ENCODE measurements around the gene SLC30A9.

SLC30A9 gene

GRCh38 chr4:42008011-42008786 lies 17.9 kb downstream of the SLC30A9 start:
- no peak for DNase-seq

GRCh38 chr4:42015438-42015837 lies 25.1 kb downstream of the SLC30A9 start:
- DNase-seq = no peak

DNA sequence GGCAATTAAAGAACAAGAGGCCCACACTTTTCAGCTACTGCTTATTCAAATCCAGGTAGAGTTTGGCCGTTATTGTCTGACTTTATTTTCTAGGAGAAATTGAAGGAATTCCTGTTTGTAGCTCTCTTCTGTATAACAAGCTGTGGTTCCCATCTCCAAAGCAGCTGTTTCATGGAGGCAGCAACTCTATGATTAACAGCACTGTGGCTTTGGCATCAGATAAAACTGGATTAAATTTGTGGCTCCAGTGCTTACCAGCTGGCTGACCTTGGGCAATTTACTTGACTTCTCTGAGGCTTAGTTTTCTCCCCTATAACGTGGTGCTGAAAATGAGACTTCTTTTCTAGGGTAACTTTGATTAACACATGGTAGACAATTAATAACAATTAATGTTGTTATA lies 28.1 kb downstream of the SLC30A9 start:
- no peak for DNase-seq

DNA sequence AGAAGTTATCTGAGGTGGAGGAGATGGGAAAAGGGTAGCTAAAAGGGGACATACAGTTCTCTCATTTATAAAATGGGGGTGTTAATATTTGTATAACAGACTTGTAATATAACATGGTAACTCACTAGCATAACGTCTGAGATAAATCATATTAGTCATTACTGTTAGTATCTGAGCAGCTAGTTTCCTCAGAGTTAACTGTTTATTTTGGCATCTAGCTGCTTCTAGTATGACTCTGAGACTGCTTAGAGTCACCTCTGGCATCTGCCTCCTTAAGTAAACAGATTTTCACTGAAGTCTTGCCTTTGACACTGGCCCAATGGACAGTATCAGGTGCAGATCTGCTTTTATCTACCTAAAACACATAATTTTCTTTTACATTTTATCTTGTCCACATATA lies 58.1 kb downstream of the SLC30A9 start:
- no peak for DNase-seq

GRCh38 chr4:42050516-42051249 lies 60.4 kb downstream of the SLC30A9 start:
- no peak for DNase-seq

DNA sequence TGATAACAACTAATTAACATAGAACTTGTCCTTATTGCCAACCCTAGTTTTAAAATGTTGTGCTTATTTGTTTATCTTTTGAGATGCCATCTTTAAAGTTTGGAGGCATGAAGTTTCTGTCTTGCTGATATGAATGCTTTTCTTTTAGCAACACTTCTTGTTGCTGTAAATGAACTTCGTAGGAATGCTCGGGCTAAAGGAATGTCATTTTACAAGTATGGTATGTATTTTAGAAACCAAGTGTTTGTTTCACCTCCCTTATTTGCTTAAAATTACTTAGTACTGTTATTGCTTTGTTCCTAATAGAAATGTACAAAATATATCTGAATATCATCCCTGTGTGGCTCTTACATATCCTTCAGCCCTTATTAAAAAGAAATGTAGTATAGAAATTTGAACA lies 76.1 kb downstream of the SLC30A9 start:
- DNase-seq = no peak

- DNase-seq = no peak
Measured at GRCh38 chr4:42067264-42067663, 76.9 kb downstream of the SLC30A9 start.

DNA sequence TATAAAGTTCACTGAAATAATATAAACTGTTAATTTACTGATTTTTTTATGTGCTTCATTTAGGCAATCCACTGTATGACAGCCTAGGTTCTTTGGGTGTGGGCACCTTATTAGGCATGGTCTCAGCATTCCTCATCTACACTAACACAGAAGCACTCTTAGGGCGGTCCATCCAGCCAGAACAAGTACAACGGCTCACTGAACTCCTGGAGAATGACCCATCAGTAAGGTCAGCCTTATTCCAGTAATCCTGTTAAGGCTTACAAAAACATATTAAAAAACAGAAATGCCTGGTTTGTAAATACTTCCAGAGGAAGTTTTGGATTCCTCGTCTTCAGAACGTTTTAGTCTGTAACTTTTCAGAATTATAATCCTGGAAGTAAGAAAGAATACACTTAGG lies 80.1 kb downstream of the SLC30A9 start:
- DNase-seq = no peak

DNA sequence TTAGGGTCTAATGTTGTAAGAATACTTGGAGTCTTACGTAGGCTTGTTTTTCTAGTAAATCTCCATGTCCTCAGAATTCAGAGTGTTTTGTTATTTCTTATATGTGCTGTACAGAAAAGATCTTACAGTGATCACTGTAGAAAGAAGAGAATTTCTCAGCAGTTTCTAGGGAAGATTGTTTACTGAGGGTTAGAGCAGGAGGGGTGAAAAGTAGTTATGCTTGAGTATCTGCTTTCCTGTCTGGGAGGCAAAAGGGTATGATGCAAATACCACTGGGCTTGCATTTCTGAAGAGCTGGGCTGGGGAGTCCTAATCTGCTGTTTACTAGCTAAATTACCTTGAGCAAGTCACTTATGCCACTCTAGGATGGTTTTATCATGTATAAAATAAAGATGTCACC lies 84.0 kb downstream of the SLC30A9 start:
- DNase-seq = no peak

- DNase-seq = no peak
Measured at GRCh38 chr4:42078184-42078801, 88.0 kb downstream of the SLC30A9 start.

DNA sequence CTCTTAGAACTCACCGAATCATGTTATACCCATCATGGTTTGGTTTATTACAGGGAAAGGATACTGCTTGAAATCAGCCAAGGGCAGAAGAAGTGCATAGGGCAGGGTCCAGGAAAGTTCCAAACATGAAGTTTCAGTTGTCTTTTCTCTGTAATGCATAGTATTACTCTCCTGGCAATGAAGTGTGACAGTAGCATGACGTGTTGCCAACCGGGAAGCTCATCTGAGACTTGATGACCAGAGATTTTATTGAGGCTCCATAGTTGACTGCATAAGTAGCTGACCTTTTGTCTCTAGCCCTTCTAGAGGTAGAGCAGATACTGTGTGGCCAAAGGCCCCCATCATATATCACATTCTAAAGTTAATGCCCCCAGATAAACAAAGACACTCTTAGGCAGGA lies 90.0 kb downstream of the SLC30A9 start:
- no peak for DNase-seq

- no peak for DNase-seq
Measured at GRCh38 chr4:42083816-42084215, 93.5 kb downstream of the SLC30A9 start.

DNA sequence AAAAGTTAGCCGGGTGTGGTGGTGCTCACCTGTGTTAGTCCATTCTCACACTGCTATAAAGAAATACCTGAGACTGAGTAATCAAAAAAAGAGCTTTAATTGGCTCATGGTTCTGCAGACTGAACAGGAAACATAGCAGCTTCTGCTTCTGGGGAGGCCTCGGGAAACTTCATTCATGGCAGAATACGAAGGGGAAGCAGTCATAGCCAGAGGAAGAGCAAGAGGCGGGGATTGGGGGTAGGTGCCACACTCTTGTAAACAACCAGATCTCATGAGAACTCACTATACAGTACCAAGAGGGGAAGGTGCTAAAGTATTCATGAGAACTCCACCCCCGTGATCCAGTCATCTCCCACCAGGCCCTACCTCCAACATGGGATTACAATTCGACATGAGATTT lies 98.1 kb downstream of the SLC30A9 start:
- DNase-seq = no peak

GRCh38 chr4:42101446-42101975 lies 111.2 kb downstream of the SLC30A9 start:
- DNase-seq = no peak

GRCh38 chr4:42104521-42104920 lies 114.2 kb downstream of the SLC30A9 start:
- DNase-seq = no peak

DNA sequence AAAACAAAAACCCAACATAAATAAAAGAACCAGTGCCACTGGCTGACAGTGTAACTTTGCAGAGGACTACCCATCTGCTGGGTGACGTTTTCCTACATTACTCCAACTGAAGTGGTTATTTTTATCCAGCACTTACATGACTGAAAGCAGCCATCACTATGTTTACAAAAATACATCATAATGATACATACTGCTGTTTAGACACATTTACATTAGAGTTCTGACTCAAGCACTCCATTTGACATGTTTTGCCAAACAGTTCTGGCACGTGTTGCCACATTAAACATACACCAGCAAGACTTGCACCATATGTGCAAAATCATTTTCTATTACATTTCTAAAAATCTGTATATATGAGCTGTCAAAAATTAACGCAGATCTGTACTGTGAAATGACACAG lies 122.5 kb downstream of the SLC30A9 start:
- no peak for DNase-seq

DNA sequence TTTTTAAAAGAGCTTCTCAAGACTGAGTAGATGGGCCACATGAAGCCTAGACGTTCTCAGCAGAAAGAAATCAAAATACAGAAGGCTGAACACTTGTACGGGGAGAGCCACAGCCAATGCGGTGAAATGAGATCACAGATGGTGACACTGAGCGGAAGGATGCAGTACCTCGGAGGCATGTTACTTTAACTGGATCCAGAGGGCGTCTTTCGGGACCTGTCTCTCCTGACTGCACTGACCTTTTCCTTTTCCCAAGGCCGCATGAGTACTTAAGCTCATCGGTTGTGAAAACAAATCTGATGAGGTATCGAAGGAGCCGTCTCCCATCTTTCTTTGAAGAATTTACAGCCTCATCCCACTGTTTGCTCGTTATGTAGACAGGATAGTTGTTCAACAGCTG lies 129.6 kb downstream of the SLC30A9 start:
- no peak for DNase-seq

GRCh38 chr4:42122237-42122636 lies 131.9 kb downstream of the SLC30A9 start:
- DNase-seq = no peak

DNA sequence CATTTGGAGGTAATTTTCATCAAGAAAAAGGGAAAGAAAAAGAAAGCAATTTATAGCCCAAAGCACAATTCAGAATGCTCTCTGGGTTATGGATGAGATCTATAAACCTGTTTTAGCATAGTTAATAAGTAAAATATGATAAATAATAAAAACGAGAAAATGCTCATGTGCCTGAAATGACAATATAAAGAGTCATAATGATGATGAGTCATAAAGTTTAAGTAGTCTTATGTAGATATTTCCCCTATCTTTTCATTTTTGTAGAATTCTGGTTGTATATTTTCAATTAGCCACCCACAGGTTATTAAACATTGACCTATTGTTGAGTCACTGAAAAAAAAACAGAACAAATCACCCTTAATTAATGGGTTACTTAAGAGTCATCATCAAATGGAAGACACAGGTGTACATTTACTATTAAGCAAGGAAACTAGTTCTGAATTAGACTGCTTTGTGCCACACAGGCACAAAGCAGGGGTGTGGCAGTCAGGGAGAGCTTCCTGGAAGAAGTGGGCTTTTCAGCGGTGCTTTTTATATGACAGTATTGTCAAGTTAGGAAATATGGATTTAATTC lies 132.8 kb downstream of the SLC30A9 start:
- no peak for DNase-seq

GRCh38 chr4:42132099-42132498 lies 141.8 kb downstream of the SLC30A9 start:
- no peak for DNase-seq

- no peak for DNase-seq
Measured at GRCh38 chr4:42133006-42133405, 142.7 kb downstream of the SLC30A9 start.

DNA sequence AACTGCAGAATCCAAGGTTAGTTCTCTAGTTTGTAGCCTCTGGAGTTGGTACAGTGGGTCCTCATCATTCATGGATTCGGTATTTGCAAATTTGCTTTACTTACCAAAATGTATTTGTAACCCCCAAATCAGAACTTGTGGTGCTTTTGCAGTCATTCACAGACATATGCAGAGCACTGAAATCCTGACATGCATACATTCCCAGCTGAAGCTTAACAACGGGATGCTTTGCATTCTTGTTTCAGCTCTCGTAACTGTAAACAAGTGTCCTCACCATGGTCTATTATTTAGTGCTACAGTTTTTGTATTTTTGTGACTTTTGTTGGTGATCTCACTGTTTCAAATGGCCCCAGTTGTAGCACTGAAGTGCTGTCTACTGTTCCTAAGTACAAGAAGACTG lies 146.0 kb downstream of the SLC30A9 start:
- DNase-seq = no peak

Data from activated gamma-delta T cell (primary cell).